Stomach (tissue), 4 donors: ENCODE data around the gene NR1D1.

ENCODE experiments used
- EP300 ChIP-seq: sonication (generic); formaldehyde crosslinking; IDR thresholded peaks from one replicate; pipeline ENCODE4 v1.6.1; 2017; ENCODE audit warnings: antibody characterized with exemption
- POLR2A ChIP-seq, 4 donors: fragments of 450-650 bp; IDR thresholded peaks; one replicate each; pipeline ENCODE4 v1.6.1; 2016; ENCODE audit warnings: antibody characterized with exemption in 4 of 4, control low read depth in 2 of 4, mild to moderate bottlenecking in 1 of 4, moderate library complexity in 1 of 4
- POLR2AphosphoS5 ChIP-seq, 3 donors: sonication (generic); formaldehyde crosslinking; IDR thresholded peaks; one replicate each; pipeline ENCODE4 v1.6.1; 2016; ENCODE audit warnings: antibody characterized with exemption in 3 of 3
- TF ChIP-seq, protein P1 (sequence below), 7 experiments: fragments of 450-650 bp in 4 of 7; fragments of 200-600 bp in 3 of 7; sonication (generic) in 3 of 7; IDR thresholded peaks; one replicate each; pipeline ENCODE4 v1.5.1; 2016 to 2019; ENCODE audit warnings: antibody characterized with exemption in 7 of 7, control low read depth in 2 of 7, mild to moderate bottlenecking in 1 of 7

DNA sequence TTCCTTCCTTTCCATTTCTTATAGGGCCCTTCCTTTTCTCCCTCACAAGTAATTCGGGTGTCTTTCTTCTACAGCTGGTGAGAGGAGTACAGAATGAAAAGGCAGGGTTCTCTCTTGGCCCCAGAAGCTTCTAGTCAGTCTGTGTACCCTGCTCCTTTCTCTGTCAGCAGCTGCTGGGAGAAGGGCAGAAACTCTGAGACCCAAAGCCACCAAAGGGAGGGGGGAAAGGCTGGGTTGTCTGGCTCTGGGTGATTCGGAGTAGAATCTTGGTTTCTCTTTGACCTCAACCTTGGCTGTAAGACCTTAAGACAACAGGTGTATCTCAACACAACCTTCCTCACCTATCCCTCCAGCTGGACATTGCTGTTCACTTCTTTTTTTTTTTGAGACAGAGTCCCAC, 3.3 kb upstream of the NR1D1 start:
- TF ChIP-seq, protein P1, sequence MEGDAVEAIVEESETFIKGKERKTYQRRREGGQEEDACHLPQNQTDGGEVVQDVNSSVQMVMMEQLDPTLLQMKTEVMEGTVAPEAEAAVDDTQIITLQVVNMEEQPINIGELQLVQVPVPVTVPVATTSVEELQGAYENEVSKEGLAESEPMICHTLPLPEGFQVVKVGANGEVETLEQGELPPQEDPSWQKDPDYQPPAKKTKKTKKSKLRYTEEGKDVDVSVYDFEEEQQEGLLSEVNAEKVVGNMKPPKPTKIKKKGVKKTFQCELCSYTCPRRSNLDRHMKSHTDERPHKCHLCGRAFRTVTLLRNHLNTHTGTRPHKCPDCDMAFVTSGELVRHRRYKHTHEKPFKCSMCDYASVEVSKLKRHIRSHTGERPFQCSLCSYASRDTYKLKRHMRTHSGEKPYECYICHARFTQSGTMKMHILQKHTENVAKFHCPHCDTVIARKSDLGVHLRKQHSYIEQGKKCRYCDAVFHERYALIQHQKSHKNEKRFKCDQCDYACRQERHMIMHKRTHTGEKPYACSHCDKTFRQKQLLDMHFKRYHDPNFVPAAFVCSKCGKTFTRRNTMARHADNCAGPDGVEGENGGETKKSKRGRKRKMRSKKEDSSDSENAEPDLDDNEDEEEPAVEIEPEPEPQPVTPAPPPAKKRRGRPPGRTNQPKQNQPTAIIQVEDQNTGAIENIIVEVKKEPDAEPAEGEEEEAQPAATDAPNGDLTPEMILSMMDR (IDR thresholded peaks at IDR 0.05) = no peak
- TF ChIP-seq POLR2AphosphoS5 (IDR thresholded peaks at IDR 0.05) (no peak), POLR2A (IDR thresholded peaks at IDR 0.05) (no peak), EP300 (no peak)
